HepG2 (cell line): ENCODE measurements around the gene RTBDN. TPM values are rescaled to one million over a fixed set of nuclear protein-coding genes. Genes with fewer than 3 reads are reported as not detected.

ENCODE experiments used
- ARID2 ChIP-seq: sonication (generic); formaldehyde crosslinking; IDR thresholded peaks from 2 replicates; pipeline ENCODE4 v1.8.1; 2022; ENCODE audit warnings: mild to moderate bottlenecking, missing genetic modification reagents, borderline replicate concordance
- HNRNPK ChIP-seq: fragments of 200-400 bp; formaldehyde crosslinking; IDR thresholded peaks from 2 replicates; pipeline ENCODE4 v1.6.1; 2018; ENCODE audit warnings: low read length, low read depth, moderate library complexity, mild to moderate bottlenecking; ENCODE audit not compliant: poor library complexity, severe bottlenecking
- KLF11 ChIP-seq: IDR thresholded peaks from 2 replicates; pipeline ENCODE4 v1.6.1; 2016; ENCODE audit warnings: missing compliant biosample characterization
- LBX2 ChIP-seq: sonication (generic); formaldehyde crosslinking; IDR thresholded peaks from 2 replicates; pipeline ENCODE4 v1.5.0; 2020; ENCODE audit warnings: missing genetic modification reagents, mild to moderate bottlenecking, borderline replicate concordance
- NR2F1 ChIP-seq, 2 experiments: fragments of 450-650 bp in 1 of 2; formaldehyde crosslinking in 1 of 2; IDR thresholded peaks; 2 replicates each; pipeline versions ENCODE4 v1.5.0 to v1.6.1; 2016 to 2020; ENCODE audit warnings: mild to moderate bottlenecking in 1 of 2, missing compliant biosample characterization in 1 of 2, missing genetic modification reagents in 1 of 2, moderate library complexity in 1 of 2
- WIZ ChIP-seq: sonication (generic); formaldehyde crosslinking; IDR thresholded peaks from 2 replicates; pipeline ENCODE4 v1.5.1; 2020; ENCODE audit warnings: mild to moderate bottlenecking, missing genetic modification reagents
- ZNF20 ChIP-seq: sonication (generic); formaldehyde crosslinking; IDR thresholded peaks from 2 replicates; pipeline ENCODE4 v1.4.0; 2020; ENCODE audit warnings: mild to moderate bottlenecking, moderate library complexity, missing genetic modification reagents
- ZNF234 ChIP-seq: sonication (generic); formaldehyde crosslinking; conservative IDR thresholded peaks from 2 replicates; pipeline ENCODE4 v1.5.1; 2020; ENCODE audit warnings: mild to moderate bottlenecking, missing genetic modification reagents
- ZNF292 ChIP-seq: sonication (generic); formaldehyde crosslinking; IDR thresholded peaks from 2 replicates; pipeline ENCODE4 v1.8.1; 2022; ENCODE audit warnings: mild to moderate bottlenecking, low read depth, missing genetic modification reagents, borderline replicate concordance
- ZNF850 ChIP-seq: sonication (generic); formaldehyde crosslinking; conservative IDR thresholded peaks from 2 replicates; pipeline ENCODE4 v1.9.0; 2021; ENCODE audit warnings: mild to moderate bottlenecking, missing genetic modification reagents
- ZSCAN21 ChIP-seq: sonication (generic); formaldehyde crosslinking; IDR thresholded peaks from 2 replicates; pipeline ENCODE4 v1.8.0; 2022; ENCODE audit warnings: mild to moderate bottlenecking, missing genetic modification reagents, moderate library complexity, borderline replicate concordance
- polyA plus RNA-seq, 8 experiments: library from polyadenylated mRNA; depleted of rRNA in 3 of 8; stranded (reverse) in 7 of 8; unstranded in 1 of 8; fragments of >200 nt; fragmentation: Illumina TruSeq in 4 of 8; extraction: Trizol in 4 of 8; gene quantifications; 2 replicates each; pipeline versions ENCODE4 v1.2.1 to v1.2.3, GENCODE V29; 2011 to 2016; ENCODE audit warnings: low read depth in 4 of 8, missing spikeins in 1 of 8, mixed read lengths in 1 of 8; ENCODE audit not compliant: insufficient read depth in 1 of 8
- total RNA-seq, 5 experiments: library from RNA; depleted of rRNA; stranded (reverse); fragments of >200 nt; fragmentation: Illumina TruSeq; extraction: Trizol; gene quantifications; 2 replicates each; pipeline ENCODE4 v1.2.3, GENCODE V29; 2016; ENCODE audit warnings: low read depth in 1 of 5
- TF ChIP-seq, protein P1 (sequence below): IDR thresholded peaks from 2 replicates; pipeline ENCODE4 v1.6.1; 2016
- TF ChIP-seq, protein P2 (sequence below): sonication (generic); formaldehyde crosslinking; IDR thresholded peaks from 2 replicates; pipeline ENCODE4 v1.4.0; 2020; ENCODE audit warnings: low read depth, missing genetic modification reagents
- TF ChIP-seq, protein P3 (sequence below): sonication (generic); formaldehyde crosslinking; IDR thresholded peaks from 2 replicates; pipeline ENCODE4 v1.5.1; 2020; ENCODE audit warnings: mild to moderate bottlenecking, missing genetic modification reagents, moderate library complexity
- TF ChIP-seq, protein P4 (sequence below): sonication (generic); formaldehyde crosslinking; IDR thresholded peaks from 2 replicates; pipeline ENCODE4 v1.4.0; 2020; ENCODE audit warnings: missing genetic modification reagents

RTBDN gene
- total and polyA plus RNA-seq, 2 of the 13 experiments (the other 11 are each of a cell fraction or from before 2014, with no cell fraction given): 0.27 to 0.48 TPM

DNA sequence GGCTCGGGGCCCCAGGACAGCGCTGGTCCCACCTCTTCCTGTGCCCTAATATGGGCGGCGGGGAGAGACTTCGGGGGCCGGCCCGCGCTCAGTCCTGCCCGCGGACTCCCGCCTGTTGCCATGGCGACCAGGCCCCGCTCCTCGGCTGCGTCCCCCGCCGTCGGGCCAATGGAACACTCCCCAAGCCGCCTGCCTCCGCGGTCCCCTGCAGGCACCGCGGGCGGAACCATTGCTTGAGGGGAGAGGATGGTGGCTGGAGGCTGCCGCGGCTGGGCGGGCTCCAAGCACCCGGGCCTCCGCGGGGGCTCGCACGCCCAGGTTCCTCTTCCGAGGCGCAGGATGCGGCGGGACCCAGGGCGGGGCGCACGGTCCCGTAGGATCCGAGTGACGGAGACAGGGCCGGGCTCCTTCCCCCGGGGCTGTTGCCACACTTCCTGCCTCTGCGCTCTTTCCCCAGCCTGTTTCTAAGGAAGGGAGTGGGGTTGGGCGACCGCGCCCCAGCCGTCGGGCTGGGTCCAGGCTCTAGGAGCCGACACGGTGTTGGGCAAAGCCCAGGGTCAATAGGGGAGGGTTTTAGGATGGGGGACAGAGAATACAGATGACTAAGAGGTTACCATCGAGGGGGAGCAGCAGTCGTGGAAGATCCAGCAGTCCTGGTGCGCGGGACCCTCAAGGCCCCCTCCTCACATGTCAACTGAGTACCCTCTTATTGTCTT, 44.3 kb downstream of the RTBDN start (continued):
- no peak for TF ChIP-seq LBX2 (CRISPR knock-in tag)
- TF ChIP-seq, protein P1, sequence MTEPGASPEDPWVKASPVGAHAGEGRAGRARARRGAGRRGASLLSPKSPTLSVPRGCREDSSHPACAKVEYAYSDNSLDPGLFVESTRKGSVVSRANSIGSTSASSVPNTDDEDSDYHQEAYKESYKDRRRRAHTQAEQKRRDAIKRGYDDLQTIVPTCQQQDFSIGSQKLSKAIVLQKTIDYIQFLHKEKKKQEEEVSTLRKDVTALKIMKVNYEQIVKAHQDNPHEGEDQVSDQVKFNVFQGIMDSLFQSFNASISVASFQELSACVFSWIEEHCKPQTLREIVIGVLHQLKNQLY (CRISPR knock-in tag): no peak
- TF ChIP-seq, protein P2, sequence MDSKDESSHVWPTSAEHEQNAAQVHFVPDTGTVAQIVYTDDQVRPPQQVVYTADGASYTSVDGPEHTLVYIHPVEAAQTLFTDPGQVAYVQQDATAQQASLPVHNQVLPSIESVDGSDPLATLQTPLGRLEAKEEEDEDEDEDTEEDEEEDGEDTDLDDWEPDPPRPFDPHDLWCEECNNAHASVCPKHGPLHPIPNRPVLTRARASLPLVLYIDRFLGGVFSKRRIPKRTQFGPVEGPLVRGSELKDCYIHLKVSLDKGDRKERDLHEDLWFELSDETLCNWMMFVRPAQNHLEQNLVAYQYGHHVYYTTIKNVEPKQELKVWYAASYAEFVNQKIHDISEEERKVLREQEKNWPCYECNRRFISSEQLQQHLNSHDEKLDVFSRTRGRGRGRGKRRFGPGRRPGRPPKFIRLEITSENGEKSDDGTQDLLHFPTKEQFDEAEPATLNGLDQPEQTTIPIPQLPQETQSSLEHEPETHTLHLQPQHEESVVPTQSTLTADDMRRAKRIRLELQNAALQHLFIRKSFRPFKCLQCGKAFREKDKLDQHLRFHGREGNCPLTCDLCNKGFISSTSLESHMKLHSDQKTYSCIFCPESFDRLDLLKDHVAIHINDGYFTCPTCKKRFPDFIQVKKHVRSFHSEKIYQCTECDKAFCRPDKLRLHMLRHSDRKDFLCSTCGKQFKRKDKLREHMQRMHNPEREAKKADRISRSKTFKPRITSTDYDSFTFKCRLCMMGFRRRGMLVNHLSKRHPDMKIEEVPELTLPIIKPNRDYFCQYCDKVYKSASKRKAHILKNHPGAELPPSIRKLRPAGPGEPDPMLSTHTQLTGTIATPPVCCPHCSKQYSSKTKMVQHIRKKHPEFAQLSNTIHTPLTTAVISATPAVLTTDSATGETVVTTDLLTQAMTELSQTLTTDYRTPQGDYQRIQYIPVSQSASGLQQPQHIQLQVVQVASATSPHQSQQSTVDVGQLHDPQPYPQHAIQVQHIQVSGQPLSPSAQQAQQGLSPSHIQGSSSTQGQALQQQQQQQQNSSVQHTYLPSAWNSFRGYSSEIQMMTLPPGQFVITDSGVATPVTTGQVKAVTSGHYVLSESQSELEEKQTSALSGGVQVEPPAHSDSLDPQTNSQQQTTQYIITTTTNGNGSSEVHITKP (CRISPR knock-in tag): peak; percentile 99
- no peak for TF ChIP-seq ZNF292 (CRISPR knock-in tag)
- TF ChIP-seq, protein P3, sequence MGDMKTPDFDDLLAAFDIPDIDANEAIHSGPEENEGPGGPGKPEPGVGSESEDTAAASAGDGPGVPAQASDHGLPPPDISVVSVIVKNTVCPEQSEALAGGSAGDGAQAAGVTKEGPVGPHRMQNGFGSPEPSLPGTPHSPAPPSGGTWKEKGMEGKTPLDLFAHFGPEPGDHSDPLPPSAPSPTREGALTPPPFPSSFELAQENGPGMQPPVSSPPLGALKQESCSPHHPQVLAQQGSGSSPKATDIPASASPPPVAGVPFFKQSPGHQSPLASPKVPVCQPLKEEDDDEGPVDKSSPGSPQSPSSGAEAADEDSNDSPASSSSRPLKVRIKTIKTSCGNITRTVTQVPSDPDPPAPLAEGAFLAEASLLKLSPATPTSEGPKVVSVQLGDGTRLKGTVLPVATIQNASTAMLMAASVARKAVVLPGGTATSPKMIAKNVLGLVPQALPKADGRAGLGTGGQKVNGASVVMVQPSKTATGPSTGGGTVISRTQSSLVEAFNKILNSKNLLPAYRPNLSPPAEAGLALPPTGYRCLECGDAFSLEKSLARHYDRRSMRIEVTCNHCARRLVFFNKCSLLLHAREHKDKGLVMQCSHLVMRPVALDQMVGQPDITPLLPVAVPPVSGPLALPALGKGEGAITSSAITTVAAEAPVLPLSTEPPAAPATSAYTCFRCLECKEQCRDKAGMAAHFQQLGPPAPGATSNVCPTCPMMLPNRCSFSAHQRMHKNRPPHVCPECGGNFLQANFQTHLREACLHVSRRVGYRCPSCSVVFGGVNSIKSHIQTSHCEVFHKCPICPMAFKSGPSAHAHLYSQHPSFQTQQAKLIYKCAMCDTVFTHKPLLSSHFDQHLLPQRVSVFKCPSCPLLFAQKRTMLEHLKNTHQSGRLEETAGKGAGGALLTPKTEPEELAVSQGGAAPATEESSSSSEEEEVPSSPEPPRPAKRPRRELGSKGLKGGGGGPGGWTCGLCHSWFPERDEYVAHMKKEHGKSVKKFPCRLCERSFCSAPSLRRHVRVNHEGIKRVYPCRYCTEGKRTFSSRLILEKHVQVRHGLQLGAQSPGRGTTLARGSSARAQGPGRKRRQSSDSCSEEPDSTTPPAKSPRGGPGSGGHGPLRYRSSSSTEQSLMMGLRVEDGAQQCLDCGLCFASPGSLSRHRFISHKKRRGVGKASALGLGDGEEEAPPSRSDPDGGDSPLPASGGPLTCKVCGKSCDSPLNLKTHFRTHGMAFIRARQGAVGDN (CRISPR knock-in tag): peak; percentile 71
- no peak; the same call in 1 of the 2 replicates for TF ChIP-seq ZSCAN21 (CRISPR knock-in tag)
- no peak for TF ChIP-seq ZNF234 (CRISPR knock-in tag)
- TF ChIP-seq, protein P4, sequence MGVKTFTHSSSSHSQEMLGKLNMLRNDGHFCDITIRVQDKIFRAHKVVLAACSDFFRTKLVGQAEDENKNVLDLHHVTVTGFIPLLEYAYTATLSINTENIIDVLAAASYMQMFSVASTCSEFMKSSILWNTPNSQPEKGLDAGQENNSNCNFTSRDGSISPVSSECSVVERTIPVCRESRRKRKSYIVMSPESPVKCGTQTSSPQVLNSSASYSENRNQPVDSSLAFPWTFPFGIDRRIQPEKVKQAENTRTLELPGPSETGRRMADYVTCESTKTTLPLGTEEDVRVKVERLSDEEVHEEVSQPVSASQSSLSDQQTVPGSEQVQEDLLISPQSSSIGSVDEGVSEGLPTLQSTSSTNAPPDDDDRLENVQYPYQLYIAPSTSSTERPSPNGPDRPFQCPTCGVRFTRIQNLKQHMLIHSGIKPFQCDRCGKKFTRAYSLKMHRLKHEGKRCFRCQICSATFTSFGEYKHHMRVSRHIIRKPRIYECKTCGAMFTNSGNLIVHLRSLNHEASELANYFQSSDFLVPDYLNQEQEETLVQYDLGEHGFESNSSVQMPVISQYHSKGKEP (CRISPR knock-in tag): no peak
- TF ChIP-seq ZNF850 (CRISPR knock-in tag): no peak
- no peak for TF ChIP-seq ZNF20
- TF ChIP-seq KLF11 (CRISPR knock-in tag): no peak
- no peak for TF ChIP-seq NR2F1 (CRISPR knock-in tag; IDR thresholded peaks at IDR 0.05)
- no peak for TF ChIP-seq ARID2 (CRISPR knock-in tag)
- no peak for TF ChIP-seq WIZ
- peak; percentile 31 for TF ChIP-seq HNRNPK
